GM19193 (cell line): ENCODE data around the gene INPP5J.
A peak's percentile ranks its signal among the peaks of the same experiment; 100 is the strongest.

Experiments used
- POLR2A ChIP-seq: IDR thresholded peaks from 4 replicates; pipeline ENCODE4 v1.6.1; 2011; ENCODE audit not compliant: insufficient read depth, insufficient read length; ENCODE audit errors: extremely low read depth

The INPP5J gene, protein sequence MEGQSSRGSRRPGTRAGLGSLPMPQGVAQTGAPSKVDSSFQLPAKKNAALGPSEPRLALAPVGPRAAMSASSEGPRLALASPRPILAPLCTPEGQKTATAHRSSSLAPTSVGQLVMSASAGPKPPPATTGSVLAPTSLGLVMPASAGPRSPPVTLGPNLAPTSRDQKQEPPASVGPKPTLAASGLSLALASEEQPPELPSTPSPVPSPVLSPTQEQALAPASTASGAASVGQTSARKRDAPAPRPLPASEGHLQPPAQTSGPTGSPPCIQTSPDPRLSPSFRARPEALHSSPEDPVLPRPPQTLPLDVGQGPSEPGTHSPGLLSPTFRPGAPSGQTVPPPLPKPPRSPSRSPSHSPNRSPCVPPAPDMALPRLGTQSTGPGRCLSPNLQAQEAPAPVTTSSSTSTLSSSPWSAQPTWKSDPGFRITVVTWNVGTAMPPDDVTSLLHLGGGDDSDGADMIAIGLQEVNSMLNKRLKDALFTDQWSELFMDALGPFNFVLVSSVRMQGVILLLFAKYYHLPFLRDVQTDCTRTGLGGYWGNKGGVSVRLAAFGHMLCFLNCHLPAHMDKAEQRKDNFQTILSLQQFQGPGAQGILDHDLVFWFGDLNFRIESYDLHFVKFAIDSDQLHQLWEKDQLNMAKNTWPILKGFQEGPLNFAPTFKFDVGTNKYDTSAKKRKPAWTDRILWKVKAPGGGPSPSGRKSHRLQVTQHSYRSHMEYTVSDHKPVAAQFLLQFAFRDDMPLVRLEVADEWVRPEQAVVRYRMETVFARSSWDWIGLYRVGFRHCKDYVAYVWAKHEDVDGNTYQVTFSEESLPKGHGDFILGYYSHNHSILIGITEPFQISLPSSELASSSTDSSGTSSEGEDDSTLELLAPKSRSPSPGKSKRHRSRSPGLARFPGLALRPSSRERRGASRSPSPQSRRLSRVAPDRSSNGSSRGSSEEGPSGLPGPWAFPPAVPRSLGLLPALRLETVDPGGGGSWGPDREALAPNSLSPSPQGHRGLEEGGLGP

DNA sequence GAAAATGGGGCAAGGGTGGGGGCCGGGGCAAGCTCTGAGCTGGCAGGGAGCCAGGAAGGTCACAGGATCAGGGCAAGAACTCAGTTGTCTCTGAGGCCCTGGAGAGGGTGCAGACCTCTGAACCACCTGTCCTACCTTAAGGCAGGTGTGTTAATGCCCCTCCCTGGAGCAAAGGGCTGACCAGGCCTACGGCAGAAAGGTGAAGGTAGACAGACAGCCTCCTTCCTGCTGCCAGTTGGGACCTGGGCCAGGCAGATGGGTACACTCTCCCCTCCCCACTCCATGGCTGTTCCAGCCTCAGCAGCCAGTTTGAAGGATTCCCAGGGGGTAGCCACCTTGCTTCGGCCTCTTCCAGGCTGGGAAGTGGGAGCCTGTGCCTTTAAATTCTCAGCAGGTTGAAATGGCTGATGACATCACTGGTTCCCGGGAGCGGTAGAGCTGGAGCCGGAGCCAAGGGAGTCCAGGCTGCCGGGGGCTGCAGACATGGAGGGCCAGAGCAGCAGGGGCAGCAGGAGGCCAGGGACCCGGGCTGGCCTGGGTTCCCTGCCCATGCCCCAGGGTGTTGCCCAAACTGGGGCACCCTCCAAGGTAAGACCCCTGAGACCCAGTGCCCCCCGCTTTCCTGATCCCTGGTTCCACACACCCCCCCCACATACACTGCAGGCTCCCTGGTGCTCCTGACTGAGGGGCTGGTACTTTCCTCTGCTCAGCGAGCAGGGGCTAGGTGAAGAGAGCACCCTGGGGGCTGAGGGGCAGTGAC lies at the start of gene INPP5J:
INPP5J (plus strand) TSS at position 435 of the 760 bp plus-strand sequence; CDS start at position 484, 49 bp downstream.
- TF ChIP-seq POLR2A = no peak

DNA sequence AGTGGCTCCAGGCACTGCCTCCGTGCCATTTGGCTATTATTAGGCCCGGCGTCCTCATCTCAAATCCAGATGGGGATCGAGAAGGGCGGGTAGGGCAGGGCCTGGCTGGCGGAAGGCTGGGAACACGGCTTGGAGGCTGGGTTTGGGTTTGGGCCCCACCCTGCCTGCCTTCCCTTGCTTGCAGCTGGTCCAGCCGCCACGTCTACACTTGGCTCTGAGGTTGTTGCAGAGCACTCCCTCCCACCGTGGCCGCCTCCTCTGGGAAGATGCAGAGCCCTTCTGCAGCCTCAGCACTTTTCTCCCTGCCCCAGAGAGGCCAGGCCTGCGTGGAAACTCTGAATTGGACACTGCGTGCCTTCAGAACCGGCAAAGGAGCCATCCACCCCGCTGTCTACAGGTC lies 46.8 kb upstream of the INPP5J start:
- TF ChIP-seq POLR2A = no peak

DNA sequence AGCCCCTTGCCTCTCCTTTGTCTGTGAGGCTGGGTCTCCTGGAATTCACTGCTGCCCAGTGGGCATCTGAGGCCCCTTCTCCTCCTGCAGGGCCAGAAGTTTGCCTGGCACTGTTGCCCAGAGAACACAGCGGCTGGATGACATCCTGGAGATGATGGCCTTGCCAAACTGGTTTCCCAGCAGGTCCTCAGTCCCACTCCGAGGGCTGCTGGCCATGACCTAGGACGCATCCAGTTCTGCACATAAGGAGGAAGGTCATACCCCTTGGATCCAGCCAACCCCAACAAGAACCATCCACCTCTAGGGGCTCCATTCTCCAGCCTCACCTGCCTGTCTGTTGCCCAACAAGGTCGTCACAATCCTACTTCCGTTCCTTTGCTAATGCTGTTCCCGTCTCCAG lies 45.1 kb upstream of the INPP5J start:
- no peak for TF ChIP-seq POLR2A

DNA sequence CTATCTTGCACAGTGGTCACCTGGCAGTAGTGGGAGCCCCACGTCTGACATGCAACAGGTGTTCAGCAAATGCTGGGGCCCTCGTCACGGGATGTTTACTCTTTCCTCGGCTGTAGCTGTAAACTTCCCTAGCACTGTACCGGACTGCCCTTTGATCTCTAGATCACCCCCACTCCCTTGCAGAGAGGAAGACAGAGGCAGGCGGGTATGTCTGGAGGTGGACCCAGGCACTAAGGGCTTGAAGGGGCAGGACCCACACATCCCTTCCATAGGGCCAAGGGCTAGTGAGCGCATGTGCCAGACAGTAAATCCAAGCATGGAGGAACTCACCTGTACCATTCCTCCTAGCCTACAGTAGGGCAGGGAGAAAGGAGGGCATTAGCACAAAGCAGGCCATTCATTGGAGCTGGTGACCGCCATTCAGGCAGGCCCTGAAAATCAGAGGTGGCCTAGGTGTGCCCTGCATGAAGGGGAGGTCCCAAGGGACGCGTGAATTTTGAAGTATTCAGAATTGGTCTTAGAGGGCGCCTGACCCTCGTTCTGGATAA lies 43.6 kb upstream of the INPP5J start:
- no peak for TF ChIP-seq POLR2A

- no peak for TF ChIP-seq POLR2A
Observed at GRCh38 chr22:31080164-31080847, 42.5 kb upstream of the INPP5J start.

DNA sequence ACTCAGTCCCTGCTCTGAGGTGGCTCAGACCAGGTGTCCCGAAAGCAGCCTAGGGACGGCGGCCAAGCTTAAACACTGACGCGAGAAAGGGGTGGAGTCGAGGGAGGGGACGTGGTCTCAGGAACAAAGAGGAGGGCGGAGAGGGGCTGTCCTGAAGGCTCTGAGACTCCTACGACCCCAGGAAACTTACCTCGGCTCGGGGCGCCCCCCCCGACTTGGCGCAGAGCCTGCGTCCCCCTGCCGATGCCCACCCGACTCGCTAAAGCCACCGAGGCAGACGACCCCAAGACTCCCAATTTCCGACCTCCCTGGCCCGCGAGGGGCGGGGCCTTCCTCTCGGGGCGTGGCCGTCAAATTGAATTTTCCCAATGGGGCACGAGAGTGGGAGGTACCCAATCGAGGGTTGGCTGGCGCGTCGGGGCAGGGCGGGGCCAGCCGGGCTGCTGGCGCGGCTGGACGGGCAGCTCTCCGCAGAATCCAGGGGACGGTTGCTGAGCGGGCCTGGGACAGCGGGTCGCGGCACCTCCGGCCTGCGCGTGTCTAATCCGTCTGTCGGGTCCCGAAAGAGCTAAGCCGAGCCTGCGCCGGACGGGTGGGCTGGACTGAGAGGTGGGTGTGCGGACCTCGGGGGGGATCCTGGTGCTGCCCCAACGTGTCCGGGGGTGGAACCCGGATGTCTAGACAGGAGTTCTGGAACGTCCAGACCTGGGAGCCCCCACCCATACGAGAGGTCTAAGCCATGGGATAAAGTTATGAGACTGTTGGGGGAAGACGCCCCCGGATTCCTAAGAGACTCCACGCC lies 41.7 kb upstream of the INPP5J start, which contains the start of gene SMTN:
SMTN (plus strand) TSS at position 471 of the 802 bp plus-strand sequence. CDS start 1,941 bp downstream, outside the sequence.
- TF ChIP-seq POLR2A = peak; percentile 58

DNA sequence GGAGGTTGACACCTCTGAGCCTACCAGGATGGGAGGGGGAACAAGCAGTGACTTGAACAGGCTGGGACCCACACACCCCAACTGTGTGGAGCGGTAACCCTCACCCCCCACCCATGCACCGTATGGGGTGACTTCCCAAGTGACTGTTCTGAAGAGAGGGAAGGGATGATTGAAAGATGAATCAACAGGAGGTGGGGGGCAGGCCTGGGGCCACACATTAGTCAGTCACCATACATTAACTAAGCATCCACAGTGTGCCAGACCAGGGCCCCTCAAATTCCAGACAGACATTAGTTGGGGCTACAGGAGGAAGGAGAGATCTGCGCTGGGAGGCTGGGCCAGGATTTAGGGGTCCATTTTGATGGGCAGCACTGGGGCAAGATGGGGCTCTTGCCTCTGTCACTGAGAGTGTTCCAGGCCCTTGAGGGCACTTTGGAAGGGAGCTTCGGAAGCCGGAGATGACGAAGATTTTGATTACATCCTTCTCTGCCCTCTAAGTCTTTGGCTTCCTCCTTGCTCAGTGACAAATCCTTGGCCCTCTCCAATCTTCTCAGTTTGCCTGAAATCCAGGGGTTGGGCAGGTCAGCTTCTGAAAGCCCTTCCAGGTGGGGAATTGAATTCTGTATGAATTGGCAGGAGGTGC lies 40.7 kb upstream of the INPP5J start:
- TF ChIP-seq POLR2A = no peak

DNA sequence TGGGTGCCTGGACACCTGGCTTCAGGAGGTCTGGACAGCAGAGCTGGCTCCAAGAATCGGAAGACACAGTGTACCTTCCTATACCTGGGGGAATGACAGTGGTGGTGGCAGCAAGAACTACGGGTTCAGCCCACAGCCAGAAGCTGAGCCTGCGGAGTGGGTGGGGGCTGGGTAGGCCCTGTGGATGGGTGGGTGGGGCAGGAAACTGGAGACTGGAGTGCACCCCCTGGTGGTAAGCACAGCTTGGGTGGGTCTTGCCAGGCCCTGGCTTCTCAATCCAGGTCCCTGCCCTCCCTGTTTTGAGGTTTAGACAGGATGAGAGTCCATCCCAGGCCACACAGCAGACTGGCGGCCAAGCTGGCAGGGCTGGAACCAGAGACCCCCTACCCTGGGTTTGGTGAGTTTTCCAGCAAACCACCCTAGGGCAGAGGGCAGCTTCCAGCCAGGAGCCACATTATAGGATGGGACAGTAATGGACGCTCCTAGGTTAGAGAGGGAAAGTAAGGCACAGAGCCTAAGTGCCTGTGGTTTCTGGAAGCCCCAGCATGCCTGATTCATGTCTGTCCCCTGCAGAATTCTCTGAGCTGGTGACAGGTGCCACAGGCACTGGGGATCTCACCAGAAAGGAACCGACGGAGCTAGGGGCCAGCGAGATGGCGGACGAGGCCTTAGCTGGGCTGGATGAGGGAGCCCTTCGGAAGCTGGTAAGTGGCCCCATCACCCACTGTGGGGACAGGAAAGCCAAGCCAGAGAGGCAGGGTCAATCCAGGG lies 40.0 kb upstream of the INPP5J start:
- TF ChIP-seq POLR2A = no peak

GRCh38 chr22:31083377-31083768 lies 39.4 kb upstream of the INPP5J start:
- no peak for TF ChIP-seq POLR2A

GRCh38 chr22:31083923-31084810 lies 38.6 kb upstream of the INPP5J start:
- no peak for TF ChIP-seq POLR2A
